ENCODE measurements around the gene CRYBG1.

CRYBG1 gene

DNA sequence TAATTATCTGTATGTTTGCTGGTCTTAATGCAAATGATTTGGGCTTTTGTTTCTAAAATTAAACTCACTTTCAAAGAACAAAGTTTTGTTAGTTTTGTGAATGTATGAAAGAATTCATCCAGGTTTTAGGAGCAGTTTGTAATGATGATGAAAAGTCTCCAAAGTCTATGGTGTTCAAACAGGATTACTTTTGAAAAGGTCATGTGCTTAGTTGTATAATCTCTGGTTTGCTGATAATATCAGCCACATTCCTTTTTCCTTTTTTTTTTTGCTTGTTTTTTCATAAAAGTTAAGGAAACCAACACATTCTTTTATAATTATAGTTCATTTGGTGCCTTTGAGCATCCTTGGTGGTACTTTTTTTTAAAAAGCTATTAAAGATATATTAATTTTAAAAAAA, 179.9 kb downstream of the CRYBG1 start:
- TF ChIP-seq REST (IDR thresholded peaks at IDR 0.05; ENCODE audit: insufficient replicate concordance, low read depth) (no peak), GABPA (IDR thresholded peaks at IDR 0.05; ENCODE audit: low read depth) (no peak), CTCF (IDR thresholded peaks at IDR 0.05; ENCODE audit: insufficient read depth, low read length) (no peak), SPI1 (IDR thresholded peaks at IDR 0.05; ENCODE audit: borderline replicate concordance, low read depth) (no peak), POLR2AphosphoS5 (IDR thresholded peaks at IDR 0.05; ENCODE audit: low read depth) (no peak)
- Histone ChIP-seq H3K4me3 (replicated peaks; ENCODE audit: insufficient read depth, low read length) (no peak overlapping the region), H3K27ac (replicated peaks) (peak overlapping the region; percentile 71), H3K27me3 (ENCODE audit: insufficient read depth, poor library complexity, severe bottlenecking) (no peaks in the 10 kb centered on the region)
- DNase-seq (ENCODE audit: low read depth in 1 of 2, low spot score in 1 of 2), result no peak

GRCh38 chr6:106540907-106541306, 180.4 kb downstream of the CRYBG1 start:
- H3K27me3 ChIP-seq (ENCODE audit: insufficient read depth, poor library complexity, severe bottlenecking), result no peaks in the 10 kb centered on the region
- no peak overlapping the region; the same call in 1 of the 2 replicates for H3K27ac ChIP-seq (replicated peaks)
- DNase-seq (ENCODE audit: low read depth in 1 of 2, low spot score in 1 of 2), result no peak
- TF ChIP-seq REST (IDR thresholded peaks at IDR 0.05; ENCODE audit: insufficient replicate concordance, low read depth) (no peak), GABPA (IDR thresholded peaks at IDR 0.05; ENCODE audit: low read depth) (no peak), SPI1 (IDR thresholded peaks at IDR 0.05; ENCODE audit: borderline replicate concordance, low read depth) (no peak), CTCF (IDR thresholded peaks at IDR 0.05; ENCODE audit: insufficient read depth, low read length) (no peak), POLR2AphosphoS5 (IDR thresholded peaks at IDR 0.05; ENCODE audit: low read depth) (no peak)
- no peak overlapping the region for H3K4me3 ChIP-seq (replicated peaks; ENCODE audit: insufficient read depth, low read length)

DNA sequence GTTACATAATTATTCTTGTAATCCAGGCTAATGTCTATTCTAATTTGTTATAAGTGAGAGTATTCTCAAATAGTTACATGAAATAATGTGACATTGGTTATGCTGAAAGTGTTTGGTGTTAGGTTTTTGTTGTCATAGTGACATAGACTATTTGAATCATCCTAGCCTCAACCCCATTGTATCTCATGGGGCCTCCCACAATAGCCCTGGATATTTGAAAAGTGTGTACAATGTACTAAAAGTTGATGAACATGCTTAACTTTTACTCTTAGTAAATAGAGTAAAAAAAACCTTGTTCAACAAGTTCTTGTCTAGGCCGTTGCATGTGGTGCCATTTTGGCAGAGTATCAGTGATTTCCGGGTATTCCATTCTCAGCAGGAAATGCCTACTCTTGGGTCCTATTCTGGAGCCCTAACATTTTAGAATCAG, 185.8 kb downstream of the CRYBG1 start:
- TF ChIP-seq CTCF (IDR thresholded peaks at IDR 0.05; ENCODE audit: insufficient read depth, low read length) (no peak), SPI1 (IDR thresholded peaks at IDR 0.05; ENCODE audit: borderline replicate concordance, low read depth) (no peak), GABPA (IDR thresholded peaks at IDR 0.05; ENCODE audit: low read depth) (no peak), POLR2AphosphoS5 (IDR thresholded peaks at IDR 0.05; ENCODE audit: low read depth) (no peak), REST (IDR thresholded peaks at IDR 0.05; ENCODE audit: insufficient replicate concordance, low read depth) (no peak)
- H3K27ac ChIP-seq (replicated peaks), result peak overlapping the region; percentile 61
- H3K4me3 ChIP-seq (replicated peaks; ENCODE audit: insufficient read depth, low read length), result no peak overlapping the region
- H3K27me3 ChIP-seq (ENCODE audit: insufficient read depth, poor library complexity, severe bottlenecking), result no peaks in the 10 kb centered on the region
- no peak for DNase-seq (ENCODE audit: low read depth in 1 of 2, low spot score in 1 of 2)
